Osteoblast (primary cell): ENCODE results near the gene EIF3I. TPM values are rescaled to one million over a fixed set of nuclear protein-coding genes. Genes with fewer than 3 reads are reported as not detected.
A peak's percentile ranks its signal among the peaks of the same experiment; 100 is the strongest.

Source experiments
- DNase-seq: peaks from one replicate; pipeline ENCODE4 v3.0.0; 2011; ENCODE audit warnings: low spot score, mixed read lengths; ENCODE audit not compliant: insufficient read length; ENCODE audit errors: missing footprints
- H2AFZ ChIP-seq: 2 replicates; pipeline ENCODE4 v1.6.0; 2011; ENCODE audit warnings: mild to moderate bottlenecking, low read length
- H3K27ac ChIP-seq: 2 replicates; pipeline ENCODE4 v1.5.1; 2011; ENCODE audit warnings: mild to moderate bottlenecking, low read depth, low read length, moderate library complexity
- H3K27me3 ChIP-seq: 2 replicates; pipeline ENCODE4 v1.6.0; 2012; ENCODE audit warnings: mild to moderate bottlenecking, control low read depth, inconsistent platforms, low read length, moderate library complexity; ENCODE audit not compliant: insufficient read depth
- H3K36me3 ChIP-seq: 2 replicates; pipeline ENCODE4 v1.5.1; 2011; ENCODE audit warnings: mild to moderate bottlenecking, low read length, control low read depth, moderate library complexity; ENCODE audit not compliant: insufficient read depth
- H3K4me1 ChIP-seq: 2 replicates; pipeline ENCODE4 v1.5.1; 2011; ENCODE audit warnings: mild to moderate bottlenecking, low read length, control low read depth, moderate library complexity; ENCODE audit not compliant: insufficient read depth
- H3K4me2 ChIP-seq: 2 replicates; pipeline ENCODE4 v1.6.0; 2011; ENCODE audit warnings: mild to moderate bottlenecking, low read length; ENCODE audit not compliant: insufficient read depth
- H3K4me3 ChIP-seq: fragments of 200-600 bp; sonication (generic); 3 replicates; pipeline ENCODE4 v1.5.1; 2012; ENCODE audit warnings: mild to moderate bottlenecking, low read length, inconsistent platforms; ENCODE audit not compliant: insufficient read depth
- H3K79me2 ChIP-seq: 2 replicates; pipeline ENCODE4 v1.6.0; 2012; ENCODE audit warnings: mild to moderate bottlenecking, low read length, control low read depth, inconsistent platforms; ENCODE audit not compliant: insufficient read depth
- H3K9me3 ChIP-seq: 2 replicates; pipeline ENCODE4 v1.5.1; 2011; ENCODE audit warnings: low read depth, low read length, control low read depth
- H4K20me1 ChIP-seq: 2 replicates; pipeline ENCODE4 v1.6.0; 2012; ENCODE audit warnings: mild to moderate bottlenecking, low read length, control low read depth; ENCODE audit not compliant: insufficient read depth
- total RNA-seq: library from RNA; depleted of rRNA; stranded (reverse); fragments of >200 nt; gene quantifications from 2 replicates; pipeline ENCODE4 v1.2.3, GENCODE V29; 2012
- TF ChIP-seq, protein P1 (sequence below): IDR thresholded peaks from 2 replicates; pipeline ENCODE4 v1.5.1; 2011; ENCODE audit warnings: mild to moderate bottlenecking, low read depth, low read length, moderate library complexity; ENCODE audit errors: extremely low read depth

EIF3I gene
- total RNA-seq, 1 donor = 253 TPM

DNA sequence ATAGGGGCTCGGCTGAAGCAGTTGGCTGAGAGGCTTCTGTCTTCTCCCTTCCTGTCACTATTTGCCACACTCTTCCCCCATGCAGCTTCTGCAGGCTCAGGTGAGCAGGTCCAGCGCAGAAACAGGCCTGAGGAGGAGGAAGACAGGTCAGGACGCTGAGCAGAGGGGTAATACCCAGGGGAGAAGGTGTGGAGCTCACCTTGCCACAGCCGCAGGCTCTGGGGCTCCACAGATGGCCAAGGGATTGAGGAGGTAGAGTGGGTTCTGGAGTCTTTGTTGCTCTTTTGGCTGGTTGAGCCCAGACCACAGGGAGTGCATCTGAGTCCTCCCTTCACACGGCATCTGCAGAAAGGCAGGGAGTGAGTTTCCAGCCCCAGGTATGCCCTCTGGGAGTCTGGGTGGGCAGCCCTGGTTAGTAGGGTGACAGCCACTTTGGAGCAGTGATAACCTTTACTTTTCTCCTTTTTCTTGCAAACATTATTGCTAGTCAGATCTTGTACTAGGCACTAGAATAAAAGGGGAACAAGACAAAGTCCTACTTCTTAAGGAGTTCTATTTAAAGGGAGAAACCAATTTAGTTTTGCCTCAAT lies 9.7 kb downstream of the EIF3I start:
- peaks cover 46% of the 10 kb centered on the region for H3K36me3 ChIP-seq
- peaks cover 19% of the 10 kb centered on the region for H3K4me1 ChIP-seq
- no peak for DNase-seq
- no peak overlapping the region for H2AFZ ChIP-seq
- no peaks in the 10 kb centered on the region for H3K27me3 ChIP-seq
- H3K27ac ChIP-seq = no peak overlapping the region
- no peaks in the 10 kb centered on the region for H3K79me2 ChIP-seq
- TF ChIP-seq, protein P1, sequence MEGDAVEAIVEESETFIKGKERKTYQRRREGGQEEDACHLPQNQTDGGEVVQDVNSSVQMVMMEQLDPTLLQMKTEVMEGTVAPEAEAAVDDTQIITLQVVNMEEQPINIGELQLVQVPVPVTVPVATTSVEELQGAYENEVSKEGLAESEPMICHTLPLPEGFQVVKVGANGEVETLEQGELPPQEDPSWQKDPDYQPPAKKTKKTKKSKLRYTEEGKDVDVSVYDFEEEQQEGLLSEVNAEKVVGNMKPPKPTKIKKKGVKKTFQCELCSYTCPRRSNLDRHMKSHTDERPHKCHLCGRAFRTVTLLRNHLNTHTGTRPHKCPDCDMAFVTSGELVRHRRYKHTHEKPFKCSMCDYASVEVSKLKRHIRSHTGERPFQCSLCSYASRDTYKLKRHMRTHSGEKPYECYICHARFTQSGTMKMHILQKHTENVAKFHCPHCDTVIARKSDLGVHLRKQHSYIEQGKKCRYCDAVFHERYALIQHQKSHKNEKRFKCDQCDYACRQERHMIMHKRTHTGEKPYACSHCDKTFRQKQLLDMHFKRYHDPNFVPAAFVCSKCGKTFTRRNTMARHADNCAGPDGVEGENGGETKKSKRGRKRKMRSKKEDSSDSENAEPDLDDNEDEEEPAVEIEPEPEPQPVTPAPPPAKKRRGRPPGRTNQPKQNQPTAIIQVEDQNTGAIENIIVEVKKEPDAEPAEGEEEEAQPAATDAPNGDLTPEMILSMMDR = no peak
- no peak overlapping the region for H3K4me3 ChIP-seq
- H4K20me1 ChIP-seq = no peaks in the 10 kb centered on the region
- no peaks in the 10 kb centered on the region for H3K9me3 ChIP-seq
- H3K4me2 ChIP-seq = no peak overlapping the region

GRCh38 chr1:32232558-32233304 lies 10.5 kb downstream of the EIF3I start:
- Histone ChIP-seq H3K4me1 (peaks cover 20% of the 10 kb centered on the region), H3K9me3 (no peaks in the 10 kb centered on the region)

DNA sequence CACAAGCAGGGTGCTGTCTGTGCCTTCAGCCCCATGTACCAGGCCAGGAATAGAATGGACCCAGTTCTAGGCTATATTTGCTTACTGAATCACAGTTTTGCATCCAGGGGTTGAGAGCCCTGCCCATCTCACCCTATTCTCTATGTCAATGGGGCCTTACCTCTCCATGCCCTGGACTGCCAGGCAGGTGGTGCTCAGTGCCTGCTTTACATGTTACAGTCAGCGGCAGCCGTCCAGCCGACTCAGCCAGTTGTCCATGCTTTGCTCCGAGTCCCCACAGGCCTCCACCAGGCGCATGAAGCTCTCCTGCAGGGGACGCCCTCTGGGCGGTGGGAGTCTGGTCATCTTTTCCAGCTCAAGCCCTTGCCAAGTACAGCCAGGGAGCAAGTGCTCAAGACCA lies 12.6 kb downstream of the EIF3I start:
- Histone ChIP-seq H3K27me3 (no peaks in the 10 kb centered on the region), H3K9me3 (no peaks in the 10 kb centered on the region), H3K36me3 (peaks cover 22% of the 10 kb centered on the region), H4K20me1 (no peaks in the 10 kb centered on the region), H3K4me1 (peaks cover 20% of the 10 kb centered on the region), H3K79me2 (no peaks in the 10 kb centered on the region), H3K27ac (peak overlapping the region; percentile 95), H2AFZ (no peak overlapping the region), H3K4me3 (no peak overlapping the region), H3K4me2 (no peak overlapping the region)
- DNase-seq = no peak
- TF ChIP-seq, protein P1 = no peak

More at GRCh38 chr1:32232558-32233304, 10.5 kb downstream of the EIF3I start:
- no peaks in the 10 kb centered on the region for H4K20me1 ChIP-seq
- H3K27ac ChIP-seq = no peak overlapping the region
- H3K27me3 ChIP-seq = no peaks in the 10 kb centered on the region
- TF ChIP-seq, protein P1 = no peak
- no peaks in the 10 kb centered on the region for H3K79me2 ChIP-seq
- H3K4me2 ChIP-seq = no peak overlapping the region
- peaks cover 38% of the 10 kb centered on the region for H3K36me3 ChIP-seq
- H2AFZ ChIP-seq = no peak overlapping the region
- no peak for DNase-seq
- H3K4me3 ChIP-seq = no peak overlapping the region

GRCh38 chr1:32239337-32239736 lies 17.1 kb downstream of the EIF3I start:
- Histone ChIP-seq H3K4me1 (peaks cover 27% of the 10 kb centered on the region), H3K27ac (no peak overlapping the region), H4K20me1 (no peaks in the 10 kb centered on the region), H3K4me2 (no peak overlapping the region), H2AFZ (no peak overlapping the region), H3K36me3 (no peaks in the 10 kb centered on the region), H3K79me2 (no peaks in the 10 kb centered on the region), H3K27me3 (no peaks in the 10 kb centered on the region), H3K9me3 (no peaks in the 10 kb centered on the region), H3K4me3 (no peak overlapping the region)
- no peak for DNase-seq
- TF ChIP-seq, protein P1 = no peak
